Skin of body (tissue), 2 donors: Measurements from ENCODE around the gene PEPD. TPM values are rescaled to one million over a fixed set of nuclear protein-coding genes. Genes with fewer than 3 reads are reported as not detected.

Experiments used
- DNase-seq: peaks from one replicate; lab custom pipeline; 2025; lab: John Stamatoyannopoulos, UW
- total RNA-seq: library from RNA; depleted of rRNA; stranded (reverse); fragments of >200 nt; gene quantifications from one replicate; pipeline ENCODE4 v1.2.3, GENCODE V29; 2014

PEPD gene
- total RNA-seq, 1 donor from 2014 or later: 26.6 TPM

DNA sequence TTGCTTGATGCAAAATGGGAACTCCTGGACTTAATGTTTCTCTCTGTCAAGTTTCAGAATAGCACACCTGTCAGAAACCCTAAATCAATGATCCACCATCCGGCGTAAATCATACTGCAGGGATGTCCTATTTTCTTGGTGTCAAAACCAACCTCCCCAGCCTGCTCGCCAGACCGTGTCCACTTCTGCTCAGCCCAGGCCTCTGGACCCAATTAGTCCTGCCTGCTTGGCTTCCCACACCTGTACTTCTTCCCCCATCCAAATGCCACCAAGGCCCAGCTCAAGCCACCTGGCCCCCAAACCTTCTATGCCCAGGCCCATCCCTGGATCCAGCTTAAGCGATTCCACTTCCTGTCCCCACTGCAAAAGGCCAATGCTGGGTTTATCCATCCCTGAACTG lies 25.1 kb upstream of the PEPD start:
- DNase-seq: no peak

GRCh38 chr19:33545217-33545981 lies 23.8 kb upstream of the PEPD start:
- DNase-seq: no peak

GRCh38 chr19:33535226-33535625 lies 13.6 kb upstream of the PEPD start:
- no peak for DNase-seq

- DNase-seq: no peak
Observed at GRCh38 chr19:33532859-33533460, 11.4 kb upstream of the PEPD start.

- no peak for DNase-seq
Observed at GRCh38 chr19:33530842-33531241, 9.3 kb upstream of the PEPD start.

- no peak for DNase-seq
Observed at GRCh38 chr19:33530296-33530695, 8.7 kb upstream of the PEPD start.

- DNase-seq: no peak
Observed at GRCh38 chr19:33529094-33529676, 7.6 kb upstream of the PEPD start.

DNA sequence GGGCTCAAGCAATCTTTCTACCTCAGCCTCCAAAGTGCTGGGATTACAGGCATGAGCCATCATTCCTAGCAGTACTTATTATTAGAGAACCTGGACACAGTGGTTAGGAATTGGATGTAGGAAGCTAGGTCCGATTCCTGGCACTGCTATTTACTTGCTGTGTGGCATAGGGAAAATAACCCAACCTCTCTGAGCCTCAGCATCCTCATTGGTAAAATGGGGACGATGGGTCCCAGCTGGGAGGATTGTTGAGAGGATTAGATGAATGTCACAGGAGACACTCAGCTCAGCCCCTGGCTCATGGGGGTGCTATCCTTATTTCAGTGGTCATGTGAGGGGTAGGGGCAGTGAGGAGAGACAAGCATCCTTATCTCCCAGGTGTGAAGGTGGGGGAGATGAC lies 6.8 kb upstream of the PEPD start:
- no peak for DNase-seq

DNA sequence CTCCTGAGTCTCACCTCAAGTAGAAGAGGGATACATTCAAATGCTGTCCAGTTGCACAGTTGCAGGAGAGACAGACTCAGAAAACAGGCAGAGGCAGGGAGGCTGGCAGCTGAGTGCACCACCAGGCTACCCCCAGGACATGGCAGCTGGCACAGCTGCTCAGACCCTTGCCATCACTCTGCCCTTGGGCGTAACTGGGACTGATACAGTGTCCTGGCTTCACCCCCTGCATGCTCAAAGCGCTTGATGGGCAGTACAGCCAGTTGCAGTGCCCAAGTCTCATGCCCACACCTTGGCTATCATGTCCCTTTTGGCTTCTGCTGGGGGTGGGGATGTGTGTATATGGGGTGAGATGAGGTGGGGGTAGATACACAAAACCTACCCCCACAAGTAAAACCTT lies 5.5 kb upstream of the PEPD start:
- no peak for DNase-seq

DNA sequence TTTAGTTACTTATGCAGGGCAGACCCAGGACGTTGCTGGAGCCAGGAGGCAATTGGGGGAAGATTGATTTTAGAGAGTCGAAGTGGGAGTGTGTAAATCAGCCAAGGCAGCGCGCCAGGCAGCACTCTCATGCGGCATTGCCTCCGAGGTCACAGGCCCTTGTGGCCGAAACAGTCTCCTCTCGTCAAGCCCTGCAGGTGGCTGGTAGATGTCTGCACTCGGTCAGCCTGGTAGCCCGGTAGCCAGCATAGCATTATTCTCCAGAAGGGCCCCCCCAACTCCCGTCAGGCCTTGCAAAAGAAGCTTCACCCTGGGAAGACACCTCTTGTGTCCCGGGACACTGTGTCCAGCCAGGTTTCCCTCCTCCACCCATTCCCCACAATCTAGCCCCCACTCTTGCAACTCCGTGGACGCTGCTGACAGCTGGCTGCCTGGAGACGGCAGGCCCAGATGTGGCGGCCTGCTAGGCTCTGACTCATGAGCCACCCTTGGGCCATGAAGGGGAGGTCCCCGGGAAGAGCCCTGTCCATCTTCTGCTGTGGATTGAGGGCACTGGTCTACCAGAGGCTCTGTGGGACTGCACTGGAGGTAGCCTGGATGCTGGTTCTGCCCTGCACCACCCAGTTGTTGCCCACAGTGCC lies 2.6 kb upstream of the PEPD start:
- DNase-seq: no peak

DNA sequence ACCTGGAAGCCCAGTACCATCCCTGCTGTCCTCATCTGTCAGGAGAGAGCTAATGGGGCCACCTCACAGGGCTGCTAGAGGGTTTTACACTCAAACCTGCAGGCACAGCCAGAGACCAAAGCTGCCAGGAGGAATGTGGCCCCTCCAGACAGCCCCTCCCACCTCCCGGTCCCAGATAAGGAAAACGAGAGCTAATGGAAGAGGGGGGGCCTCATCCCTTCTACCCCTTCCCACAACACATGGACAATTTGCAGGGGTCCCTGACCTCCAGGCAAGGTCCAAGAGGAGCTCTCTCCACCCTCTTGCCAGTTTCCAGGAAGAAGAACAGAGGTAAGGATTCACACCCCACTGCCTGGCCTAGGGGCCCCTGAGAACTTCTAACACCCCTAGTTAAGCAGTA lies 1.6 kb upstream of the PEPD start:
- no peak for DNase-seq

DNA sequence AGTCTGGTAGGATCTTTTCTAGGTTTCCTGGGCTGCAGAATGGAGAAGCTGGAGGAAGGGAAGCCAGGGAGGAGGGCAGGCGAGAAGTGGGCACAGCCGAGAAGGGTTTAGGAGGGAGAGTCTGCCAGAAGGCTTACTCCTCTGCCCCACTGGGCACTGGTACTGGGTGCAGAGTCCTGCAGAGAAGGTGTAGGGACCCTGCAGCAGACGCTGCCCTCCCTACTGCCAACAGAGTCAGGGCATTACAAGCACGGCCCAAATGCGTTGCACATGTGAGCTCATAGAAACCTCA lies 726 bp upstream of the PEPD start:
- no peak for DNase-seq

DNA sequence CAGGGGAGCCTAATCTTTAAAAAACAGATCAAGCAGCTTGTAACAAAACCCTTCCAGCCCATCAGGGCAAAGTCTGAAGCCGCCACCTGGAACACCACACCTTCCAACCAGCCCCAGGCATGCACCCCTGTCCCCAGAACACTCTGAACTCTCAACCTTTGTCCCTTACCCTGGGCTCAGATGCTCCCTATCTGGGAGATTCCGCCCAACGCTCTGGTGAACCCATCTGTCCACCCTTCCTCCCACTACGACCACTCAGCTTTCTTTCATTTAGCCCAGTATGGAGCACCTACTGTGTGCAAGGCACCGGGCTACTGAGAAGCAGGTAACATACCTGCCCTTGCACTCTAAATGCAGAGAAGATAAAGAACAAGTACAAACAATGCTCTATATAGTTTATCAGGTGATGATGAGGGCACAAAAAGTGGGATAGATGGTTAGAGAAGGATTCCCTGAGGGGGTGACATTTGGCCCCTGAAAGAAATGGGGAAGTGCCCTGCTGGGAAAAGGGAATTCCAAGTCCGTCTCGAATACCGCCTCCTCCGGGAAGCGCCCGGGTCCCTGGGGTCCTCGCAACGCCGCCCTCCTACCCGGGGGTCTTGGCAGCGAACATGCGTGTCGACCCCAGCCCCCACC lies 629 bp downstream of the PEPD start:
- no peak for DNase-seq

GRCh38 chr19:33520048-33520643 lies 1.4 kb downstream of the PEPD start:
- DNase-seq: no peak

- no peak for DNase-seq
Observed at GRCh38 chr19:33519416-33519815, 2.2 kb downstream of the PEPD start.

DNA sequence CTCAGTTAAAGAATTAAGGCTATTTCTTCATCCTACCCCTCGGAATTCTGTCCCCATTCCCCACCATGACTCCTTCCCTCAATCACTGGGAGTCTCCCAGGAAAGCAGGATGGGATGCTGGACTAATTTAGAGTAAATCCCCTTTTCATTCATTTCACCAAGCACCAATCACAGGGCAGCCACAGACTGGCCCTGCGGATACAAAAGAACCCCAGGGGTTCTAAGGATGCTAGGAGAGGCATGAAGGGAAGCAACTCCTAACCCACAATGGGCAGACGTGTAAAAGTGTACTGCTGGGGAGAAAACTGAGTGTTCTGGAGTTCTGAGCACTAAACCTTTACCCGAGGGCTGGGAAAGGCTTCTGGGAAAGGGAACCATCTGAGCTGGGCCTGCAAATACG lies 3.0 kb downstream of the PEPD start:
- no peak for DNase-seq

DNA sequence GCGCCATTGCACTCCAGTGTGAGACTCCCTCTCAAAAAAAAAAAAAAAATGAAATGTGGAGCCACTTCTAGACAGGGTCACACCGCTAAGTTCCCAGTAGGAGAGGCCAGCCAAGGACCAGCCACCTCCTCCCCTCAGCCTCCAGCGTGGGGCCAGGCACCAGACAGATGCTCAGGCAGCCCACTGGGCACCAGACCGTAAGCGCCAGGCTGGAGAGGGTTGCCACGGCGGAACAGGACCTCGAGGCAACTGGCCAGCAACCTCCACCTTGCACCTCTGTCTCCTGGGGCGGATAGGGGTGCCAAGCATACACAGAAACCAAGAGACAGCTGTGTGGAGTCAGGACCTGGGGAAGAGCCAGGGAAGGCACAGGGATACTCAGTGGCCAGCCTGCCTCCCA lies 3.7 kb downstream of the PEPD start:
- no peak for DNase-seq

DNA sequence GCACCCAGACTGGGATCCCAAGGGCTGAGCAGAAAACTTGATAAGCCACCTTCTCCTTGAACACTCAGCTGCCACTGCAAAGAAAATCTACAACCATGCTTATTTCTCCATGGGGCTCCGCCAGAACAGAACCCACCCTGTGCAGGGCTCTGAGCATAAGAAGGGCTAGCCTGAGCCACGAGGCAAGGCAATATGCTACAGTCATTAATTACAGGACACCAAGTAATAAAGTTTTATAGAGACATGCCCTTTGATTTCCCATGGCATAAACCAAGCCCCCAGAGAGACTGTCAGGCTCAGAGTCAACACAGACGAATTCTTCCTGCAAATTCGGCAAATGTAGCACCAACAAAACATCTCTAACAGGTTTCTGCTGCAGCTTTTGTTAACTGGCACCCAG lies 5.7 kb downstream of the PEPD start:
- no peak for DNase-seq

GRCh38 chr19:33514885-33515551 lies 6.6 kb downstream of the PEPD start:
- no peak for DNase-seq

DNA sequence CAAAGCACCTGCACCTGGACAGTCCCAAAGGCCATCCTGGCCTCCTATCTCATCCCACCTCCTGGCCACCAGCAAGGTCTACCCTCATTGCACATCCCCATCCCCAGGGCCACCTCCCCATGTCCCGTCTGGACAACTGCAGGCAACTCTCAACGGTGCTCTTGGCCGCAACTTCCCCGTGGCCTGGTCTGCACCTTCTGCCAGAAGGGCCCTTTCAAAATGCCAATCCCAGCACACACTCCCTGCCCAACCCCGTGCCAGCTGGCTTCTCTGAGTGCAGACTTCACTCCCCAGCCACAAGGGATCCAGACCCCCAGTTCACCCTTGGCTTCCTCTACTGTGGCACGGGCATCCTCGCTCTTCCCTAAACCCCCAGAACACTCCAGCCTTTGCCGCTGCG lies 8.2 kb downstream of the PEPD start:
- DNase-seq: no peak

DNA sequence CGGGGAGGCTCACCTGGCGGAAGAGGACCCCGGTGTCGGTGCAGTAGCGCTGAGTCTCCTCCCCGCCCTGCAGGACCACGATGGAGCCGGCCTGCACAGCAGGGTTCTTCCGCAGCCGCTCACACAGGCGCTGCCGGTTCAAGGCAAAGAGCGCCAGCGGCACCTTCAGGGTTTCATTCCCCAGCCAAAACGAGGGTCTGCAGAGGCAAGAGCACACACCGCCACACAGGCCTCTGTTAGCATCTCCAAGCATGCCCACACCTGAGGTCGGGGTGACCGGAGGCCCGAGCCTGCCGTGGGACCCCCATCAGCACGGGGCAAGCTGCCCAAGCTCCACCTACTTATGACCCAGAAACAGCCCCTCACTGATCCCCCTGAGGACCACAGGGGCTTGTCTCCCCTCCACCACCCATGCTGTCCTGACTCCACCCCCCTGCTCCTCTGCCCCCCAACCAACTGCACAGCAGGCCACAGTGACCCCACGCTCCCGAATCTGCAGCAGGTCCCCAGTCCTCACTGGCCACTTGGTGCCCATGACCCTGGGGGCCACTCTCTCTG lies 8.9 kb downstream of the PEPD start:
- DNase-seq: no peak
